MM.1S (cell line): Measurements from ENCODE around the gene COMTD1.

ENCODE experiments used
- DNase-seq: peaks from one replicate; pipeline ENCODE4 v3.0.0-alpha.2; 2015
- H2AFZ ChIP-seq: fragments of 300-600 bp; sonication (generic); 2 replicates; pipeline ENCODE4 v1.6.0; 2016; ENCODE audit warnings: antibody characterized with exemption, low read length
- H3F3A ChIP-seq: fragments of 300-600 bp; sonication (generic); 2 replicates; pipeline ENCODE4 v1.6.1; 2016; ENCODE audit warnings: mild to moderate bottlenecking, antibody characterized with exemption, low read length, moderate library complexity, mixed read lengths; ENCODE audit not compliant: insufficient read depth
- H3K27ac ChIP-seq: fragments of 300-600 bp; sonication (generic); 2 replicates; pipeline ENCODE4 v1.5.1; 2016; ENCODE audit warnings: mild to moderate bottlenecking, low read length
- H3K27me3 ChIP-seq: fragments of 300-600 bp; sonication (generic); replicated peaks from 2 replicates; pipeline ENCODE4 v1.6.0; 2016; ENCODE audit warnings: low read length; ENCODE audit not compliant: insufficient read depth
- H3K36me3 ChIP-seq: fragments of 300-600 bp; sonication (generic); replicated peaks from 2 replicates; pipeline ENCODE4 v1.6.1; 2016; ENCODE audit warnings: mild to moderate bottlenecking, low read length, mixed read lengths; ENCODE audit not compliant: insufficient read depth
- H3K4me1 ChIP-seq: fragments of 300-600 bp; sonication (generic); 2 replicates; pipeline ENCODE4 v1.6.1; 2016; ENCODE audit warnings: low read length, mixed read lengths
- H3K4me2 ChIP-seq: fragments of 300-600 bp; sonication (generic); 2 replicates; pipeline ENCODE4 v1.6.0; 2016; ENCODE audit warnings: low read depth, low read length
- H3K4me3 ChIP-seq: fragments of 300-600 bp; sonication (generic); 2 replicates; pipeline ENCODE4 v1.5.1; 2016; ENCODE audit warnings: low read length, mixed read lengths
- H3K79me2 ChIP-seq: fragments of 300-600 bp; sonication (generic); 2 replicates; pipeline ENCODE4 v1.6.1; 2016; ENCODE audit warnings: mixed run types, low read length, mixed read lengths
- H3K9ac ChIP-seq: fragments of 300-600 bp; sonication (generic); 2 replicates; pipeline ENCODE4 v1.6.1; 2016; ENCODE audit warnings: low read length, mixed read lengths
- H3K9me2 ChIP-seq: fragments of 300-600 bp; sonication (generic); replicated peaks from 2 replicates; pipeline ENCODE4 v1.6.1; 2016; ENCODE audit warnings: mild to moderate bottlenecking, low read length, mixed read lengths; ENCODE audit not compliant: insufficient read depth
- H3K9me3 ChIP-seq: fragments of 300-600 bp; sonication (generic); replicated peaks from 2 replicates; pipeline ENCODE4 v1.6.1; 2016; ENCODE audit warnings: mild to moderate bottlenecking, low read length, mixed read lengths; ENCODE audit not compliant: insufficient read depth
- H4K20me1 ChIP-seq: fragments of 300-600 bp; sonication (generic); 2 replicates; pipeline ENCODE4 v1.6.1; 2016; ENCODE audit warnings: mild to moderate bottlenecking, low read length, moderate library complexity, mixed read lengths; ENCODE audit not compliant: insufficient read depth
- CTCF ChIP-seq: fragments of 300-600 bp; sonication (generic); IDR thresholded peaks from 2 replicates; pipeline ENCODE4 v1.5.1; 2016; ENCODE audit warnings: antibody characterized with exemption, low read length, mixed read lengths
- EZH2 ChIP-seq: fragments of 300-600 bp; sonication (generic); optimal IDR thresholded peaks from 2 replicates; pipeline ENCODE3; 2017; ENCODE audit warnings: low read depth, mild to moderate bottlenecking, antibody characterized with exemption, low read length, mixed read lengths
- EZH2phosphoT487 ChIP-seq: fragments of 300-600 bp; sonication (generic); IDR thresholded peaks from 2 replicates; pipeline ENCODE4 v1.6.1; 2018; ENCODE audit warnings: antibody characterized with exemption, low read length

COMTD1 gene

GRCh38 chr10:75229971-75230370 is 5.8 kb downstream of the COMTD1 start:
- no peak for TF ChIP-seq EZH2phosphoT487
- TF ChIP-seq CTCF = no peak
- no peak for TF ChIP-seq EZH2
- DNase-seq = no peak
- Histone ChIP-seq H3K9me3 (no peaks in the 10 kb centered on the region), H3K36me3 (peaks cover 16% of the 10 kb centered on the region), H2AFZ (no peak overlapping the region), H3K79me2 (peaks cover 89% of the 10 kb centered on the region), H4K20me1 (peaks cover 39% of the 10 kb centered on the region; the same call in 1 of the 2 replicates), H3K9ac (no peak overlapping the region), H3K4me1 (peaks cover 31% of the 10 kb centered on the region), H3K4me3 (no peak overlapping the region), H3K9me2 (no peaks in the 10 kb centered on the region), H3K27me3 (no peaks in the 10 kb centered on the region), H3F3A (peaks cover 54% of the 10 kb centered on the region), H3K4me2 (no peak overlapping the region), H3K27ac (no peak overlapping the region)

DNA sequence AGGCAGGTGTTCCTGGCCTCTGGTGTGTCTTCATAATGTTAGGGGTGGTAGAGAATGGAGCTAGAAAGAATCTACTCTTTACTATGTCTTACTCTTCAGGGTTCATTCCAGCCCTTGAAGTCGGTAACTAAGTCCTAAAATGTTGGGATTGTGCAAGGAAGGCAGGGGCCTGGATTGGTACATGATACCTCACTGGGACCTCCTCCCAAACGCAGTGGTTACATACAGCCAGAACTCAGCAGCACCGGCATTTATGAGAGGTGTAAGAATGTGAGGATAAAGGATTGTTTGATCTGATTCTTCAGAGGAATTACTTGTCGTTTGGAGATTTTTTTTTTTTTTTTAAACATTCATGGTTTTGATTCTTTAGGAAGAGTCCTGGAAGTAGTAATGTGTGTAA is 6.9 kb downstream of the COMTD1 start:
- Histone ChIP-seq H2AFZ (no peak overlapping the region), H3K27ac (no peak overlapping the region), H3K9me2 (no peaks in the 10 kb centered on the region), H3K79me2 (peaks cover 96% of the 10 kb centered on the region), H3K9ac (no peak overlapping the region), H4K20me1 (peaks cover 50% of the 10 kb centered on the region; the same call in 1 of the 2 replicates), H3K27me3 (no peaks in the 10 kb centered on the region), H3K36me3 (peaks cover 18% of the 10 kb centered on the region), H3K4me1 (peaks cover 42% of the 10 kb centered on the region), H3K4me3 (no peak overlapping the region), H3F3A (peaks cover 58% of the 10 kb centered on the region), H3K4me2 (no peak overlapping the region), H3K9me3 (no peaks in the 10 kb centered on the region)
- DNase-seq = no peak
- TF ChIP-seq EZH2 (no peak), CTCF (no peak), EZH2phosphoT487 (no peak)

GRCh38 chr10:75228278-75228677 is 7.5 kb downstream of the COMTD1 start:
- Histone ChIP-seq H3K27ac (no peak overlapping the region), H3K79me2 (peaks cover 96% of the 10 kb centered on the region), H4K20me1 (peaks cover 50% of the 10 kb centered on the region; the same call in 1 of the 2 replicates), H3F3A (peaks cover 60% of the 10 kb centered on the region), H3K27me3 (no peaks in the 10 kb centered on the region), H3K9ac (no peak overlapping the region), H3K9me3 (no peaks in the 10 kb centered on the region), H3K4me2 (no peak overlapping the region), H3K4me1 (peaks cover 42% of the 10 kb centered on the region), H2AFZ (no peak overlapping the region), H3K4me3 (no peak overlapping the region), H3K36me3 (peaks cover 24% of the 10 kb centered on the region), H3K9me2 (no peaks in the 10 kb centered on the region)
- no peak for TF ChIP-seq EZH2
- TF ChIP-seq CTCF = no peak
- TF ChIP-seq EZH2phosphoT487 = no peak
- no peak for DNase-seq
